ENCODE data around the gene GLYATL3.

Gene GLYATL3

DNA sequence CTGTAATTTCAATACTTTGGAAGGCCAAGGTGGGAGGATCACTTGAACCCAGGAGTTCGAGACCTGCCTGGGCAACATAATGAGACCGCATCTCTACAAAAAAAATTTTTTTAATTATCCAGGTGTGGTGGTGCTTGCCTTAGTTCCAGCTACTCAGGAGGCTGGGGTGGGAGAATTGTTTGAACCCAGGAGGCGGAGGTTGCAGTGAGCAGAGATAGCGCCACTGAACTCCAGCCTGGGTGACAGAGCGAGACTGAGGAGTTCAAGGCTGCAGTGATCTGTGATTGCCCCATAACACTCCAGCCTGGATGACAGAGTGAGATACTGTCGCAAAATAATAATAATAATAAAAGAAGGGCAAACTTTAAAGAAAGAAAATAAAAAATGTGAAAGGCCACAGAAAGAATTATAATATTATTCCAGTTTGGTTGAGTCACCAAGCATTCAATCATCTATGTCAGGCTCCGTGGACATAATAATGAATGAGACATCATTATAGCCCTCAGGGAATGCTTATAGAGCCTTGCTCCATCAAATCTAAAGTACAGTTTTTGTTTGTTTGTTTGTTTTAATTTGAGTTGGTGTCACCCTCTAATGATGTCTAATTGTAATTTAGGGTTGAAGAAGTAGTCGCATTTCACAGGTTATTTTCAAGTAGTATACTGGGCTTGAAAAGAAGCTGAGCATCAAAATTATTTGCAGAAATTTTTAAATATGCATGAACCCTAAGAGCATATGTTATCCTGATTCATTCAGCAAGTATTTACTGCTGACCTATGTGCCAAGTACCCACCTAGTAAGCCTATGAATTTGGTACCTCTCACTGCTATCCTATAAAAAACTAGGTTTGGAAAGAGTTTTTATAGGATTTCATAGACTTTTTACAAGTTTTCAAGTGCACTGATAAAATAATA, 15.1 kb downstream of the GLYATL3 start:
- DNase-seq (ENCODE audit: low read depth), result no peak

DNA sequence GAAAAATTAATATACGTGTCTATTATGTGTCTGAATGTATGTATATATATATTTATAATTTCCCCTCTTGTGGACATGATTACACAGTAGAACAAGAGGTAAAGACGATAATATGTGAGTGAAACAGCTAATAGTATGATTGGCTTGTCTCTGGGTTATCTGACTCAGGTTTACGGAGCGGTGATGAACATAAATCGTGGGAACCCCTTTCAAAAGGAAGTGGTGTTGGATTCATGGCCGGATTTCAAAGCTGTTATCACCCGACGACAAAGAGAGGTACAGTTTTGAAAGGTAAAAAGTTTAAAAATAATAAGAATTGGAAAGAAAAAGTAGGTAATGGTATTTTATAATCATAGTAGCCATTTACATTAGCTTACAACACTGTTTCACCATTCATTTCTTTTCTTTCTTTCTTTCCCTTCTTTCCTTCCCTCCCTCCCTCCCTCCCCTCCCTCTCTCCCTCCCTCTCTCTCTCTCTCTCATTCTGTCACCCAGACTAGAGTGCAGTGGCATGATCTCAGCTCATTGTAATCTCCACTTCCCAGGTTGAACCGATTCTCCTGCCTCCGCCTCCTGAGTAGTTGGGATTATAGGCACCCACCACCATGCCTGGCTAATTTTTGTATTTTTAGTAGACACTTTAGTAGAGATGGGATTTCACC, 15.9 kb downstream of the GLYATL3 start:
- DNase-seq (ENCODE audit: low read depth), result no peak

DNA sequence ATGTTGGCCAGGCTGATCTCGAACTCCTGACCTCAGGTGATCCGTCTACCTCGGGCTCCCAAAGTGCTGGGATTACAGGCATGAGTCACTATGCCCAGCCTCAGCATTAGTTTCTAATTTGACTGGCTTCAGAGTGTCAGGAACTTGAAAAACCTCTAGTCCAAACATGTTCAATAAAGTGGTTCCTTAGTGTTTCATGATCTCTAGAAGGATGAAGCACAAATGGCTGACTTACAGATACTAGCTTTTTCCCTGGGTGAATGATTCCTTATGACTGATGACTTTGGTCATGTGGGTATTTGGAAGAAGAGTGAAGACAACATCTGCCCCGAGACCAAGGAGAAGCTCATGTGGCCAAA, 16.4 kb downstream of the GLYATL3 start:
- no peak for DNase-seq (ENCODE audit: low read depth)

DNA sequence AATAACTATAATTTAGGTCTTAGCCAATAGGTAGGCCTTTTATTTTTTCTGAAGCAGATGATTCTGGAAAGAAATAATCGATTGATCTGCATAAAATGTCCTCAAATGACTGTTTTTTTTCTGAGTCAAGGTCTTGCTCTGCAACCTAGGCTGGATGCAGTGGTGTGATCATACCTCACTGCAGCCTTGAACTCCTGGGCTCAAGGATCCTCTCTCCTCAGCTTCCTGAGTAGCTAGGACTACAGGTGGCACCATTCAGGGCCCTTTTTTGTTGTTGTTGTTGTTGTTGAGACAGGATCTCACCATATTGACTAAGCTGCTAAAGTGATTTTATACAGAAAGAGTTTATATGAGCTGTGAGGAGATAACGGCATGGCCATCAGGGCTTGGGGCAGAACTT, 18.2 kb downstream of the GLYATL3 start:
- no peak for DNase-seq (ENCODE audit: low read depth)

DNA sequence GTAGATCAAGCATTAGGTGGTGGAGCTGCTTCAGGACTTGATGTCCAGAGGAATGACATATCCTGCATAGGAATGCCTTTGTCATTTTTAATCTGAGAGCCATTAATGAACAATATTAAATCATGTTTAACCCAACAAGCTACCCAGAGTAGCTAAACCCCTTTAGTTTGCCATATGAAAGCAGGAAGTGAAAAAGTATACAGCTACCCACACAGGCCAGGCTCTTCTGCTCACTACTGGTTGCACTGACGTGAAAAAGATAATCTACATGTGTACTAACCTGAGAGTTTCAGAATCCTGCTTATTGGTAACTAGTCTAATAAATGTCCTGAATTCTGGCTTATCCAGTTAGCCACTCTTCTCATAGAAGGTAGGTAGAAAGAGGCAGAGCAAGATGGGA, 19.9 kb downstream of the GLYATL3 start:
- no peak for DNase-seq (ENCODE audit: low read depth)

DNA sequence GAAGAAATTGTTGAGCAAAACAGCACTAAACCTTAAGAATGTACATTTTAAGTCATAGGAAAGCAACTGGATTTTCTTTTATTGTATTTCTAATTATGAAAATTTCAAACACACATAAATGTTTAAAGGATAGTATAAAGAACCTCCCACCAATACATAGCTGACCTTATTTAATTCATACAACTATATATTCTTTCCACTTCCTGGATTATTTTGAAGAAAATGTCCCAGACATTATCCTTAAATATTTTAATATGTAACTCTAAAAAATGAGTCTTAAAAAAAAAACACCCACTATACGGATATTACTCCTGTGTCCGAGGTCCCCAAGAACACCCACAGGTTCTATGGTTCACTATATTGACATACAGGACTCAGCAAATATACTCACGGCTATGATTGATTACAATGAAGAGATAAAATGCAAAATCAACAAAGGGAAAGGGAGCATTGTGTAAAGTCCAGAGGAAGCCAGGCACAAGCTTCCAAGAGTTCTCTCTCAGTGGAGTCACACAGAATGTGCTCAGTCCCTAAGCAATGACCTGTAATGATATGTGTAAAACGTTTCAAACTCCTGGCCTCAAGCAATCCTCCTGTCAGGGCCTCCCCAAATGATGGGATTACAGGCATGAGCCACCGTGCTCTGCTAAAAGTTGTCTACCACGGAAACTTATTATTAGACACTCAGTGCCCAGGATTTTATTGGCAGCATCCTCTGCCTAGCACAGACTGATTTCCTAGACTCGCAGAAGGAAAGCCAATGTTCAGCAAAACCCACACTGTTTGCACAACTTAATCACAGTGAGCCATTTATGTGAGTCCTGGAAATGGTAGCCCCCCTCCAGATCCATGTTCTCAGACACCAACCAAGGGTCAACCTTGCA, 23.2 kb downstream of the GLYATL3 start:
- DNase-seq (ENCODE audit: low read depth), result no peak

DNA sequence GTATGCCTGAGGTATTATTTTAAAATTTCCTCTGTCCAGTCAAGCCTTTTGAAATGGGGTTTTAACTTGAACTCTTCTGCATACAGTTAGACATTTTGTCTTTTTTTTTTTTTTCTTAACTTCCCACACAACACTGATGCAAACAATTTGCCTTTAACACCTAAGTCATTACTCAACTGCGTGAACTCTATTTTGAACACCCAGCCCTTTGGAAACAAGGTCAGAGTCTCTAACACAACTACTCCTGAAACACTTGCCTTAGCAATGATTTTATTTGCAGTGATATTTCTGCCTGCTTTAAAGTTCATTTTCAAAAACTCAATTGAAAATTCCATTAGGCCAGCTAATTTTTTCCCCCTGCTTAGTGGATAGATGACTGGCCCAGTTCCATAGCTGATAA, 24.2 kb downstream of the GLYATL3 start:
- DNase-seq (ENCODE audit: low read depth), result no peak

DNA sequence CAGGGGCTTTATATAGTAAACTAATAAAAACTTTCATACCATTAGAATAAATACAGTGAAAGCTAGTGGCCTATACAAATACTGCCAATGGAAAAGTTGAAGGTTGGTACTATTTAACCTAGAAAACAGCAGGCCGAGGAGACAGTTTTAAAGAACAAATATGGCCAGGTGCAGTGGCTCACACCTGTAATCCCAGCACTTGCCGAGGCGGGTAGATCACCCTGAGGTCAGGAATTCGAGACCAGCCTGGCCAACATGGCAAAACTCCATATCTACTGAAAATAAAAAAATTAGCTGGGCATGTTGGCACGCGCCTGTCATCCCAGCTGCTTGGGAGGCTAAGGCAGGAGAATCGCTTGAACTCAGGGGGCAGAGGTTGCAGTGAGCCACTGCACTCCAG, 24.8 kb downstream of the GLYATL3 start:
- no peak for DNase-seq (ENCODE audit: low read depth)

DNA sequence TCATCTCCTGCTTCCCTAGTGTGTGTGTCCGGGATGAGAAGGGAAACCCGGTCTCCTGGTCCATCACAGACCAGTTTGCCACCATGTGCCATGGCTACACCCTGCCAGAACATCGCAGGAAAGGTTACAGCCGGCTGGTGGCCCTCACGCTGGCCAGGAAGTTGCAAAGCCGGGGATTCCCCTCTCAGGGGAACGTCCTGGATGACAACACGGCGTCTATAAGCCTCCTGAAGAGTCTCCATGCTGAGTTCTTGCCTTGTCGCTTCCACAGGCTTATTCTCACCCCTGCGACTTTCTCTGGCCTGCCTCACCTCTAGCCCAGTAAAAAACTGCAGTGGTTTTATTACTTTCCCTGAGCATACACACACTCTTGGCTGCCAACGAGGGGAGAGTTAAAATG, 26.9 kb downstream of the GLYATL3 start:
- no peak for DNase-seq (ENCODE audit: low read depth)

DNA sequence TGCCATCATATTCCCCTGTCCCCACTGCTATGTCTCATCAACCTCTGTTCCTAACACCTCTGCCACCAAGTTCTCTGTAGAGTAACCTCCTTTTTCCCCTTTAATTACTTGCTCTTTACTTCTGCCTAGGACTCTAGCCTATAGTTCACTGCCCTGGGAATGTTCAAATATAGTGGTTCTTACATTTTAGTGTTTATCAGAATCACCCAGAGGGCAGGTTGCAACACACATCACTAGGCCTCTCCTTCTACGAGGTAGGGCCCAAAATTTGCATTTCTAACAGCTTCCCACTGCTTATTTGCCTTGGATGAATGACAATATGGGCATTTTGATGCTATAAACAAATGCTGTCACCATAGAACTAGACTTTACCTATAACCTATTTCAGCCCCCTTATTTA, 27.6 kb downstream of the GLYATL3 start:
- DNase-seq (ENCODE audit: low read depth), result no peak

DNA sequence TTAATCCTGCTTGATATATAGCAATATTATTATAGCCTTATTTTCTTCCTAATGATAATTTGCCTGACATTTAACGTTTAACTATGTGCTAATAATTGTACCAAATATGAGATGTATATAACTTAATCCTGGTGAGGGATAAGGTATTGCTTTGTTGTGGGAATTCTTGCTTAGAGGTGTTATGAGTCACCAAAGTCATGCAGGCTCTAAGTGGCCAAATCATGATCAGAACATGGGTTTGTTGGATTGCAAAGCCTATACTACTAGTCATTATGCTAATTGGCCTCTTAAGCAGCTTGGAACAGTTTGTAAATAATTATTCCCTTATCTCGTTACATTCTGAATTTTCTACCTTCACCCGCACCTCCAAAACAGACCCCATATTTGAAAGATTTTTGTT, 28.8 kb downstream of the GLYATL3 start:
- DNase-seq (ENCODE audit: low read depth), result no peak

DNA sequence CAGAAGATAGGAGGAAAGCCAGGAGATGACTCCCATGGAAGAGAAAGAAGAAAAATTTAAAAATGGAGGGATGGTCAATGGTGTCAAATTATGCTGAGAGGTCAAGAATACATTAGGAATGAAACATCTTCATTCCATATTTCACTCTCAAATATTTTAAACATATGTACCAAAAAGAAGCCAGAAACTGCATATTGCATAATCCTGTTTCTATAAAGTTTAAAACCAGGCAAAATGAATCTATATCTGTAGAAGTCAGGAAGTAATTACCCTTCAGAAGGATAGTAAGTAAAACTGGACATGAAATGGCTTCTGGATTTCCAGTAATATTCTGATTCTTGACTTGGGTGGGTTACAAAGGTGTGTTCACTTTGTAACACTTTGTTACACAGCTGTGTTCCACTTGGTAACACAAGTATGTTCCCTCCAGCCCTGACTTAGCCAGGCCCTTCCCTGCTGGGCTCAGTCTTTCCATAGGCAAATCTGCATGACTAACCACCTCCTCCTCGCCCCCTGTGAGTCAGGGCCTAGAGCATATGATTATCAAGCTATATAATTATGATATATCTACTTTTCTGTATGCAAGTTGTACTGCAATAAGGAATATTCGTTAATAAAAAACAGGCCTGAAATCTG, 30.5 kb downstream of the GLYATL3 start:
- no peak for DNase-seq (ENCODE audit: low read depth)

DNA sequence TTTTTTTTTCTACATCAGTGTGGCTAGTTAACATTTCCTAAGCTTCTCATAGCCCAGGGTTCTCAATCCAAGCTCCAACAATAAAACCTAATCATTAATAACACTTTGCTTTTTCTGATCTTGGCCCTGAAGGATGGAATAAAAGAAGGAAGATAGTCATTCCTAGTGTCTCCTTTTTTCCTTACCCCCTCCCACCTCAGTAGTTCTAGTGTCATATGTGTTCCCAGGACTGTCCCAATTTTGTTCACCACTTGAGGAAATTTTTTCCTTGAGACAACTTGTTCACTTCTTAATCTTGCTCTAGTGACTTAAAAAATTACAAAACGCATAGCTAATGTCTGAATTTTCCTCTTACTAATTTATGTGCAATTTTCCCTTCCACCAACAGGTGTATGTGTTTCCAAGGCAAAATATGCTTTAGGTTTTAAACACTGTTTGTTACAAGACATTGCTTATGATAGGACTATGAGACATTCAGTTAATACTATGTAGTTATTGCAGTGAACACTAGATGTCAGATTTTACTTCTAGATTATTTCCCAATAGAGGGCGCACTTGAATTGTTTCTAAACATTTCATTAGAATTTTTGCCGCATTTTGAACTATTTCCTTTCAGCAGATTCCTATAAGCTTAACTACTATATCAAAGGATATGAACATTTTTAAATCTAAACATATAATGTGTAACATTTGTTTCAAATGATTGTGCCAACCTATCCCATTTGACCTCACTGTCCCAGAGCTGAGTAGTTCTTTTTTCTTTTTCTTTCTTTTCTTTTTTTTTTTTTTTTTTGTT, 32.2 kb downstream of the GLYATL3 start:
- peak; percentile 21 for DNase-seq (ENCODE audit: low read depth)

DNA sequence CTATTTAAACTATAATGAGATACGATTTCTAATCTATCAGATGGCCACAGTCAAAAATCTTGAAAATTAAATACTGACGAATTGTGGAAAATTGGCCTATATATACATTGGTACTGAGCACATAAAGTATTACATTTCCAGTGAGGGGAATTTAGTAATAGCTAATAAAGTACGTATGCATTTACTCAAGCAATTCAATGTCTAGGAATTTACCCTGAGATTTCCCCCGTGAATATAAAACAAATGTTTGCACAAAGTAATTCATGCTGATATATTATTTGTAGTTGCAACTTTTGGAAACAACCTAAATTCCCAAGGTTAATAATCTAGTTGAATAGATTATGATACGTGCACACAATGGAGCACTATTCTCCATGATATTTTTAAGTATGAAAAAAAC, 36.1 kb downstream of the GLYATL3 start:
- no peak for DNase-seq (ENCODE audit: low read depth)

DNA sequence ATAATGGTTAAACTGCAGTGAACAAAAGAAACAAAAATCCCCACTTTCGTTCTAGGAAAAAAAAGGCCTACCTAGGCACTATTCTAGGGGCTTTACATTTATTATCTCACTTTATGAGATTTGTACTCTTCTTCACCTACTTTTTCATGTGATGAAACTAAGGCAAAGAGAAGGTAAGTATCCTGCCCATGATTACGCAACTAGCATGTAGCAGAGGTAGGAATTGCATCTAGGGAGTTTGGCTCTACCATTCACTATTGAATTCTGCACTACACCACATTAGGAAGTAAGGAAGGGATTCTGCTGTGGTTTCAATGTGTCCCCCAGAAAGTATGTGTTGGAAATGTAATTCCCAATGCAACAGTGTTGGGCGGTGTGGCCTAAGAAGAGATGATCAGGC, 39.4 kb downstream of the GLYATL3 start:
- DNase-seq (ENCODE audit: low read depth), result no peak

DNA sequence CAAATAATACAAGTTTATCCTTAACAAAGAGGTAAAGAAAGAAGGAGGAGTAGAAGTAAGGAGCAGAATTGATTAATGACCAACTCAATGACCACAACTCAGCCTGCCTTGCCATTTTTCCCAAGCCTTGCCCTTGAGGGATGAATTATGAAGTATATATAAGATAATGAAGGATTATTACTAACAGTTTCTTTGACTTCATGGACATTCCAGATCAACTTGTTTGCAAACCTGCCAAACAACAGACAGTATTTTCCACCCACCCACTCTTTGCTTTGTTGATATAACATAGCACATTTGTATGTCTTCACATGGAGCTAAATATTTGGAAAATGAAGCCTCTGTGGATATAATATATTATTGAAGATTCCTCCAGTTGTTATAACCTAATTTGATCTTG, 40.9 kb downstream of the GLYATL3 start:
- no peak for DNase-seq (ENCODE audit: low read depth)

DNA sequence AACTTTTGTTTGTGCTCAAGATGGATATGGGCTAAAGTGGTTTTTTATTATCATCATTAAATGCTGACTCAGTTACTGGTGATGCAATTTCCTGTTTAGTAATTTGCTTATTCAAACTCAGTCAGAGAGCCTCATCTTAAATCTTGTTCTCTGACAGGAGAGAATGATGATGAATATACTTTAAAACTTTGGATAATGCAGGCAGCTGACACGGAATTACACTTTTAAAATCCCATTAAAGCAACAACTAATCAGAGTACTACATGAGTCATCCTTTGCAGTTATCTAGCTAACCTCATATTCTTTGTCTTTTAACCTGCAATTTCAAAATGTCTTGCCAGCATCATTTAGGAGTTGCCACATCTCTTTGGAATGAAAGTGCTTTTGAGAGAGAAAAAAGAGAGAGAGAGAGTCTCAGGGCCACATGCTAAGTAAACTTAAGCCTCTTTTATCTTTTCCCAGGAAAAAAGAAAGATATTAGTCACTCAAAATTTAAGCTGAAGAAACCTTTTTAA, 41.5 kb downstream of the GLYATL3 start:
- DNase-seq (ENCODE audit: low read depth), result no peak

DNA sequence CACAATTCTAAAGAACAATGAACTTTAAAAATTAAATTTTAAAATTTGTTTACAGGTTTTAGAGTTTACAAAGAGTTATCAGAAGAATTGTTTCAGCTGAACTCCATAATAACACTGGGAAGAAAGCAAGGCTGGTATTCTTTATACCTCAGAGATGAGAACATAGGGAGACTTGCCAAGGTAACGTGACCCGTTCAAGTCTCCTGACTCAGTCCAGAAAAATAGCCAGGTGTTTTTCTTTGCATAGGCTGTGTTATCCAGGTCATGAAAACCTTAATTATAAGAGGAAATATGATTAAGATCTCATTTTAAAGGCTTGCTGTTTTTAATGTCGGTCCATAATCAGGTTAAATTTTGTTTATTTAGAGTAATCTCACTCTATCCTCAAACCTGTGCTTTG, 42.2 kb downstream of the GLYATL3 start:
- no peak for DNase-seq (ENCODE audit: low read depth)

DNA sequence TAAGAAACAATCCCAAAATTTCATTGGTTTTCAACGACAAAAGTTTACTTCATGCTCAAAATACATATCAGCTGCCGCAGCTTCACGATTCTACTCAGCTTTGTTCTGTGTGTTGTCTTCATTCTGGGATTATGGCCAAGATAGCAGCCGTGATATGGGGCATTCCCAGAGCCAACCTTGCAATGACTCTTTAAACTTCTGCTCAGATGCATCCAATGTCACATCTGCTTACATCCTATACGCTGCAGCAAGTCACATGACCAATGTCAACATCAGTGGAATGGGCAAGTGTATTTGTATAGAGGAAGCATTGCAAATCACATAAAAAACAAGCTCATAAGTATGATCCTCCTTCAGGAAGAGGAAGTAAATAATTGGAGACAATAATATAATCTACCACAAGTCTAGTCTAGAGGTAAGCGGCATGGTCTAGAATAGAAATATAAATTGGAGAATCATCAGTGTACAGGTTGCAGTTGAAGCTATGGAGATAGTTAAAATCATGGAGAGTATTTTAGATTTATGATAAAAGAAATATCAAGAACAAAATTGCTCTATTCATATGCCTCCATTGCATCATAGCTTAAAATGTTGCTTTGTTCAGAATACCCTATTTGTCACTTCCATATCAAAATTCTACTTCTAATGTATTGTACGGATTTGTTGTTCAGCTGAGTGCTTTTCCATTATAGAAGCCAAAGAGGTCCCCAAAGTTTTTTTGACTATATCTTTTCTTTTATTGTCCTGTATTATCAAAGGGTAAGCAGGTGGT, 43.5 kb downstream of the GLYATL3 start:
- DNase-seq (ENCODE audit: low read depth), result no peak

DNA sequence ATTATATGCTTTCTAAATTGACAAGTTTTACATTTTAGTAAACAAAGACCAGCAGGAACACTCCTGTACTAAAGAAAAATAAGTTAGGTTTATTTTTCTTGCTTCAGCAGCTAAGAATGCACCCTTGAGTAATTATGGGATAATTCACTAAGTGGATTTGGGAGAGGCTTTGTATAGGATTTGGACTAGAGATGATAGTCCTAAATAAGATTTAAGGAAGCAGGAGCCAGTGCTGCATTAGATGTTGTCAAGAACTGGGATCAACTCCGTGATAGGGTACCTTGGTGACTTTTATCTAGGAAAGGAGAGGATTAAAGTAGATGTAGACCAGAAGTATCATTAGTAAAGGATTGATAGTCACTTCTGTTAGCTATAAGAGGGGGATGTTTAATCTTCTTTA, 46.6 kb downstream of the GLYATL3 start:
- no peak for DNase-seq (ENCODE audit: low read depth)
